Upper lobe of left lung (tissue), 4 donors: ENCODE measurements around the gene C19orf38.

Source experiments
- EP300 ChIP-seq, 4 donors: sonication (generic); formaldehyde crosslinking; IDR thresholded peaks; one replicate each; pipeline ENCODE4 v1.5.1; 2017; ENCODE audit warnings: antibody characterized with exemption in 4 of 4, control low read depth in 2 of 4
- POLR2A ChIP-seq, 4 donors: fragments of 450-650 bp; IDR thresholded peaks; one replicate each; pipeline ENCODE4 v1.5.1; 2016 to 2017; ENCODE audit warnings: antibody characterized with exemption in 4 of 4, mild to moderate bottlenecking in 2 of 4
- POLR2AphosphoS5 ChIP-seq, 2 donors: sonication (generic); formaldehyde crosslinking; IDR thresholded peaks; one replicate each; pipeline ENCODE4 v1.5.1; 2017; ENCODE audit warnings: antibody characterized with exemption in 2 of 2
- TF ChIP-seq, protein P1 (sequence below), 6 experiments: fragments of 450-650 bp in 4 of 6; fragments of 200-600 bp in 2 of 6; sonication (generic) in 2 of 6; IDR thresholded peaks; one replicate each; pipeline ENCODE4 v1.5.1; 2016 to 2019; ENCODE audit warnings: antibody characterized with exemption in 6 of 6

DNA sequence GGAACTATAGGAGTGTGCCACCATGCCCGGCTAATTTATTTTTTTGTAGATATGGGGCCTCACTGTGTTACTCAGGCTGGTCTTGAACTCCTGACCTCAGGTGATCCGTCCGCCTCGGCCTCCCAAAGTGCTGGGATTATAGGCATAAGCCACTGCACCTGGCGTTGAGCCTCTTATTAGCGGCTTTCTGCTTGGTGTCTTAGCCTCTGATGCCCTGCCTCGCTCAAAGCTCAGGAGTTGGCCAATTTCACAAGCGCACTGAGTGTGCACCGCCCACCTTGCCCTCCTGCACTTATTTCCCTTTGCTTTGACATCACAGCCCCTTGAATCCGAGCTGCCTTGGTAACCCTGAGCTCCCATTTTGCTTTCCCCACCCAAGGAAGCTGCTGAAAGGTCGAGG is 70.1 kb downstream of the C19orf38 start:
- no peak for TF ChIP-seq POLR2A (IDR thresholded peaks at IDR 0.05)
- TF ChIP-seq, protein P1, sequence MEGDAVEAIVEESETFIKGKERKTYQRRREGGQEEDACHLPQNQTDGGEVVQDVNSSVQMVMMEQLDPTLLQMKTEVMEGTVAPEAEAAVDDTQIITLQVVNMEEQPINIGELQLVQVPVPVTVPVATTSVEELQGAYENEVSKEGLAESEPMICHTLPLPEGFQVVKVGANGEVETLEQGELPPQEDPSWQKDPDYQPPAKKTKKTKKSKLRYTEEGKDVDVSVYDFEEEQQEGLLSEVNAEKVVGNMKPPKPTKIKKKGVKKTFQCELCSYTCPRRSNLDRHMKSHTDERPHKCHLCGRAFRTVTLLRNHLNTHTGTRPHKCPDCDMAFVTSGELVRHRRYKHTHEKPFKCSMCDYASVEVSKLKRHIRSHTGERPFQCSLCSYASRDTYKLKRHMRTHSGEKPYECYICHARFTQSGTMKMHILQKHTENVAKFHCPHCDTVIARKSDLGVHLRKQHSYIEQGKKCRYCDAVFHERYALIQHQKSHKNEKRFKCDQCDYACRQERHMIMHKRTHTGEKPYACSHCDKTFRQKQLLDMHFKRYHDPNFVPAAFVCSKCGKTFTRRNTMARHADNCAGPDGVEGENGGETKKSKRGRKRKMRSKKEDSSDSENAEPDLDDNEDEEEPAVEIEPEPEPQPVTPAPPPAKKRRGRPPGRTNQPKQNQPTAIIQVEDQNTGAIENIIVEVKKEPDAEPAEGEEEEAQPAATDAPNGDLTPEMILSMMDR (IDR thresholded peaks at IDR 0.05) = no peak
- TF ChIP-seq POLR2AphosphoS5 (IDR thresholded peaks at IDR 0.05) = no peak
- TF ChIP-seq EP300 (IDR thresholded peaks at IDR 0.05) = no peak
